NCI-H146 treated with DMSO at 0.1 percent for 48 hours (cell line): Measurements from ENCODE around the gene LNX2.
A peak's percentile ranks its signal among the peaks of the same experiment; 100 is the strongest.
"Not testable (repeated sequence)": the region's sequence is repeated elsewhere in the genome, so short reads cannot be mapped to it uniquely, and the experiment has no call there.

Experiments
- DNase-seq: peaks from one replicate; lab custom pipeline; 2025; ENCODE audit not compliant: unreplicated experiment; lab: John Stamatoyannopoulos, UW

Gene LNX2

DNA sequence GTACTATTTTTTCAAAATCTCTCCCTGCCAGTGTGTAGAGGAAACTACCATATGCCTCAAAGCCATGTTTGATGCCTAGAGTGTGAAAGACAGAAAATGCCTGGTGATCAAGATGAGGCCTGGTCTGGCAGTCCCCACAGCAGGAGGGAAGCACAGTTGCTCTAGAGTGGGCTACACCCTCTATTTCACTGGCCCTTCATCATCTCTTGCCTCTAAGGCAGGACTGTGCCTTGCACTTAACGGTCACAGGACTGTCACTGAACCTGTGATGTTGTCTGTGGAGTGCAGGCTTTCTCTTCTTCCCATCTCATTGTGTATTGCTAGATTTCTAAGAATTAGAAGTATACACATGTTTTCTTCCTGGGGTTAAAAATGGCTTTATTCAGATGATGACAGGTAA, 17.7 kb upstream of the LNX2 start:
- DNase-seq = no peak

DNA sequence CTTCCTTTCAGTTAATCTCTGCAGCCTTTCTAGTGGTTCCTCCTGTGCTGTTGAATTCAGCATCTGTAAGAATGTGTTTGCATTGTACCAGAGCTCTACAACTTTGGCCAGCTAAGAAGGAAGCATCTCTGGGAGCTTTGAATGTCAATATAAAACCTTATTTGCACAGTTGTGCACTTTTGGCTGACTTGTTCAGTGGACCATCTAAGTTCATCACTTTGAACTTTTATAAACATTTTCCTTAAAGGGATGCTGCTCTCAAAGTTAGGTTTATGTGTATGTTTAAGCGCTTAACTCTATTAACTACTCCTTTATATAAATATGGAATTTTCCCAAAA, 16.9 kb upstream of the LNX2 start:
- DNase-seq = peak; percentile 17

DNA sequence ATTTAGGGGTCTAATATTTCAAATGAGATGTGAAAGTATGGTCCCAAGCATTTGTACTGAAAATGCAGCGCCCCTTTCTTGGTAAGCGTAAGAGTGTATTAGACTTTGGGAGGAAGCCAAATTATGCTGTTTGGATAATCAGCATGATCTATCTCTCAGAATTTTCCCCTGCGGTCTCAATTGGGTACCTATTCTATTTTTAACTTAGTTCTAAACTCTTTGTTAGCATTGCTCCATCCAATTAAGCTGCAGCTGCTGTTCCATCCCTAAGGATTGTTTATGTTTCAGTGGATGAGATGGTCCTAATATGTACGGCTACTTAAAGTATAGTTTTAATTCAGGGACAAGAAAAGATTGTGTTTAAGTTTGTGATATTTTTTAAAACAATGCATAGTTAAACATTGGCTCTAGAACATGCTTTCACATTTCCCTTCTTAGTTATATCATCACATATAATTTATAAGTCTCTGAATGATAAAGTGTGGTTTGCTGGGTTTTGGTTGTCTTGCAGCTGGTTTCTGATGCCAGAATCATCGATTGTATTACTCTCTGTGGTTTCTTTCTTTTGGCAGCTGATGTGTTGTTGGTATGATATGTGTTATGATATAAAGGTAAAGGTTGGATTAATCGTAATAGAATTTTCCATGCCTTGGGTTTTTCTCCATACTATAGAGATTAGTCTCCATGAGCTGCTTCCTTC, 16.4 kb upstream of the LNX2 start:
- peak; percentile 75 for DNase-seq

DNA sequence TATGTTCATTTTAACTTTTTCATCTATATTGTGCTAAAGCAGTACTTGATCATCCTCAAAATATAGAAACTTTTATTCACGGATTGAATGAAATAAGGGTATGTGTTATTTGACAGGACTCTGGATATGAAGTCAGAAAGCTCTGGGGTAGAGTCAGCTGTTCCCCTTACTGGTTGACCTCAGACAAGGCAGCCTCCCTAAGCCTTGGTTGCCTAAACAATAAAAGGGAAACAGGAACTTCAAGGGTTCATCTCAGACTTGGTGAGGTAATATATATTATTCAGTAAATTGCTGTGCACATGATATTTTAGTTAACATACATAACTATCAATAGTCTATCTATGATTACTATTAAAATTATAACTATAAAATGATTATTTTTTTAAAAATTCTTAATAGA, 14.9 kb upstream of the LNX2 start:
- DNase-seq = no peak

DNA sequence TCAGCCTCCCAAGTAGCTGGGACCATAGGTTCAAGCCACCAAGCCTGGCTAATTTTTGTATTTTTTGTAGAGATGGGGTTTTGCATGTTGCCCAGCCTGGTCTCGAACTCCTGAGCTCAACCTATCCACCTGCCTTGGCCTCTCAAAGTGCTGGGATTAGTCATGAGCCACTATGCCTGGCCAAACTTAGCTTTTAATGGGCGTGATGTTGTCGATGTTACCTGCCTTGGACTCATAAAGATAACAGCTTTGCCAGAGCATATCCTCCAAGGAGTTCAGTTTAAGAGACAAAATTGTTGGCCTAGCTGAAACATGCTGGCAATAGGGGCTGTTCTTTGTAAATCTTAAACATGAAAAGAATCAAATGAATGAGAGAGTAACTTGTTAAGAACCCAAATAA, 14.5 kb upstream of the LNX2 start:
- DNase-seq = no peak

DNA sequence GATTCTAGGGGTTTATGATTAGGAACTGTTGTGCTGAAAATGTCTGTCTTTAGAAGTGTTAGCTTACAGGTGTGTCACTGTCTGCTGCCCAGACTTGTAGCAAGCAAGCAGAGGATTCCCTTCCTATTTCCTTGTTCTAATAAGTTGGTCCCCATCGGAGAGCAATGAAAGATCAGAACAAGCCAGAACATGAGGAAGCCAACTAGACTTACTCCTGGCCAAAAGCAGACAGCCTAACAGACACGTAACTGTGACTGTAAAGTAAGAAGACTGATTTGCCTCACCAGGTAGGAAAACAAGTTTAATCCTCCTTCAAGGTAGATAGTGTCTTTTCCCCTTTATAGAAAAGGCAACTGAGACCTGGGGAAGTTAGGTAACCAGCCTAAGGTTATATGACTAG, 13.9 kb upstream of the LNX2 start:
- no peak for DNase-seq

DNA sequence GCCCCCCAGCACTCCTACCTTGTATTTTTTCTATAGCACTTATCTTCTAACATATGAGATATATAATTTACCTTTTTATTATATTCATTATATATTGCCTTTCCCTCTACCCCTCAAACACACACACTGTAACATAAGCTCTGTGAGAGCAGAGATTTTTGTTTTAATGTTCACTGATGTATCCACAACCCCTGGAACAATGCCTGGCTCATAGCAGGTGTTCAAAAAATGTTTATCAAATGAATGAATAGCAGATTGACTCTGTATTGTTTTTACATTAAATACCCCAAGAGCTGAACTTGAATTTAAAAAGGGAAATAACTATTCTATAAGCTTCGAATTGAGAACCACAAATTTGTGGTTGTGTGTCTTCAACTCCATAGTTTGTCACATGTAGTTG, 12.3 kb upstream of the LNX2 start:
- DNase-seq = no peak

DNA sequence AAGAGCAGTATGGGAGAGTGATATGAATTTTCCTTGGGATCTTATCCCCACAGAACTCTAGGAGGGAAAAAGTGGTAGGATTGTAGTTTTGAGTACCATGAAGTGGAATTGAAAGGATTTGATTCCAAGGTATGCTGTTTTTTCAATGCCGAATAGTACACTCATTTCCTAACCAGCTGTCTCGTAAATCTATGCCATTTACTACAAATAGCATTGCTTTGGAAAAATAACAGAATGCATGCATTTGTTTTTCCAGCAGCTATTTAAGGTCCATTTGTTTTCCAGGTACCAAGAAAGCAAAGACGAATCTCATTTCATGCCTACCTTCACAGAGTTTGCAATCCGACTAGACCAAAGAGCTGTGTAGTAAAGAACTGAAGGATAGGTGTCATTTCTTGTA, 11.9 kb upstream of the LNX2 start:
- DNase-seq = no peak

DNA sequence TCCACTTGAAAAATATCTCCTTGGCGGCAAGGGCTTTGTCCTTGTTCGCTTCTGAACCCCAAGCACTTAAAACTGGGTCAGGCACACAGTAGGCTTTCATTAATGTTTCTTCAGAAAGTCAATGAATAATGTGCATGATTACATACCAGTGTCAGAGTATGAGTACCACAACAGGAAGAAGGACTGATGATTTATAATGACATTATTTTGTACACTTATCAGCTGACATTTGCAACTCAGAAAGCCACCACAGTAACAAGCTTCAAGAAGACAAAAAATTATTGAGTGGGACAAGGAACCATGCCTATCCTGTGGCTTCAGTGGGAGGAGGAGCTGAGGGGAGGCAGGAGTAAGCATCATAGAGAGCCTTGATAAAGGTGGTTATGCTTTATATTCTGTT, 11.3 kb upstream of the LNX2 start:
- DNase-seq = no peak

DNA sequence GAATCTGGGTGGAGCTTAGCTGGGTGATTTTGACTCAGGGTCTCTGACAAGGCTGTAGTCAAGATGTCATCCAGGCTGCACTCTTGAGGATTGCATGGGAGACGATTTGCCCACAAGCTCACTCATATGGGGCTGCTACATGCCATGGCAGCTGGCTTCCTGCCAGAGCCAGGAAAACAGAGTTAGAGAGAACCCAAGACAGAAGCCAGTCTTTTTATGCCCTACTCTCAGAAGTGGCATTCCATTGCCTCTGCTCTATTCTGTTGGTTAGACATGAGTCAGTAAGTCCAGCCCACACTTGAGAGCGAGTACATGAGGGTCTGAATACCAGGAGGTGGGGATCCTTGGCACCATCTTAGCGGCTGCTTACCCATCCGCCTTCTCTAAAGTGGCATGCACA, 10.8 kb upstream of the LNX2 start:
- DNase-seq = no peak

DNA sequence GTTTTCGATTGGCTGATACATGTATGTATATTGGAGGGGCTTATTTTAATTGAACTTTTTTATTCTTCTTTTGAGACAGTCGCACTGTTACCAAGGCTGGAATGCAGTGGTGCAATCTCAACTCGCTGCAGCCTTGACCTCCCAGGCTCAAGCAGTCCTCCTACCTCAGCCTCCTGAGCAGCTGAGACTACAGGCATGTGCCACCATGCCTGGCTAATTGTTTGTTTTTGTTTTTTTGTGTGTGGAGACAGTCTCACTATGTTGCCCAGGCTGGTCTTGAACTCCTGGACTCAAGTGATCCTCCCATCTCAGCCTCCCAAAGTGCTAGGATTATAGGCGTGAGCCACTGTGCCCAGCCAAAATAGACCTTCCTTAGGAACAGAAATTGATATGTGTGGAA, 8.4 kb upstream of the LNX2 start:
- DNase-seq = not testable (repeated sequence)

DNA sequence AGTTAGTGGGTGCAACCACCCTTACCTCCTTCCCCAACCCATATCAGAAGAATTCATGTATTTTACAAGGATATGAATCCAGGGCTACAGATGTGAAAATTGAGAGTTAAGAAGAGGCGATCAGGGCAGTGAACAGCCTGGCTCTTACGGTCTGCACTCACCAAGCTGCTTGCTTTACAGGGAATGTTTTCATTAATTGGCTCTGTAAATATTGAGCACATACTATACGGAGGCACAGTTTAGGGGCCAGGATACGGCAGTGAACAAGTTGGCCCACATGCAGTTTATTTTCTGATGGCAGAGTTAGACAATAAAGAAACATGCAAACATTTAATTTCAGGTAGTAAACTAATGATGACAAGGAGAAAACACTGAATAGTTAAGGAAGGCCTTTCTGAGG, 7.8 kb upstream of the LNX2 start:
- DNase-seq = no peak

DNA sequence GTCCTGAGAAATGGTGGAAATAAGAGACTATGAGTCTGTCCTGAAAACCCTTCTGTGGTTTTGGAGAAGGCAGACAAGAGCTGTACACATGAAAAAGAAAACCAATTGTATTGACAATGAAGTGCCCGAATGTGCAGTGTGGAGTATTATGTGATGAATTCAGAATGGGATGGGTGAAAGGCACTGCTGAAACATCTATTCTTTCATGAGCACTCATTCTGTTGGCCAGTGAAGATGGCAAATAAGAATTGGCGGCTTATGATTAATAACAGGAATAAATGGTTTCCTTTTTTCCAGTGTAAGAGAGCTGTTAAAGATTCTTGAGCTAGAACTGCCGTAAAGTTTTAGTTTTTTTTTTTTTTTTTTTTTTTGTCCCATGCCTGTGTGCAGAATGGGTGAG, 7.1 kb upstream of the LNX2 start:
- DNase-seq = no peak

DNA sequence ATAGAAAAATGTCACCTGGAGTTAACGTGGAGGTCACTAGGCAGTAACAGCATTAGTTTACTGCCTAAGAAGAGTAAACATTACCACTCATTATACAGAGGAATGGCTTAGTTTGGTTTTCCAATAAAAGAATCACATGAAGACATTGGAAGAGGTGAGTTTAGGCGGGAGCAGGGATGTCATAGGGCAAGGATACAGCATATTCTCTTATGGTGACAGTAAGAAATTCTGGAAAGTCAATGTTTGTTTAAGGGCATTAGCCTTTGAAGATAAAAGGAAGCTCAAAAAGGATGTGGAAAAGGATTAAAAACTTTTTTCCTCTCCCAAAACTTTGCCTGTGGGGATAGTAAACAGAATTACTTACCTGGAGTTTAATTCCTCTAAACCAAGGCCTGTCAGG, 5.5 kb upstream of the LNX2 start:
- DNase-seq = no peak

DNA sequence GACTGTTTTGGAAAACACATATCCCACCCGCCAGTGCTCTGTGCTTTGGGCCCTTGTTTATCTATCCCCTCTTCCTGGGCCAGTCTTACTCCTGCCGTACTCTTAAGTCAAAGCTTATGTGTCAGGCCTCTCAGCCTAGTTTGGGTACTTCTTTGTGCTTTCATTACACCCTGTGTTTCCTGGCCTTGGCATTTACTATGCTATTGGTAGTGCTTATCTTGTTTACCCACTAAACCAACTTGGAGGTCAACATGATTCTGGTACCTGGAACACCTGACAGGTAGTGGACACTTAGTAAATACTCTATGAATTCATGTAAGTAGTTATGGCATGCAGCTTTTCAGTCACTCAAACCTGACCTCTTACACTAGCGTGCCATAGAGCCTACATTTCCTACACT, 3.7 kb upstream of the LNX2 start:
- DNase-seq = no peak

DNA sequence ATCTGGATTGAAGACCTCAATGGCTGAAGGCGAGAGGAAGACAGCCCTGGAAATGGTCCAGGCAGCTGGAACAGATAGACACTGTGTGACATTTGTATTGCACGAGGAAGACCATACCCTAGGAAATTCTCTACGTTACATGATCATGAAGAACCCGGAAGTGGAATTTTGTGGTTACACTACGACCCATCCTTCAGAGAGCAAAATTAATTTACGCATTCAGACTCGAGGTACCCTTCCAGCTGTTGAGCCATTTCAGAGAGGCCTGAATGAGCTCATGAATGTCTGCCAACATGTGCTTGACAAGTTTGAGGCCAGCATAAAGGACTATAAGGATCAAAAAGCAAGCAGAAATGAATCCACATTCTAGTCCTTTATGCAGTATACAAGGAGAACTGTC, 2.6 kb upstream of the LNX2 start:
- no peak for DNase-seq

DNA sequence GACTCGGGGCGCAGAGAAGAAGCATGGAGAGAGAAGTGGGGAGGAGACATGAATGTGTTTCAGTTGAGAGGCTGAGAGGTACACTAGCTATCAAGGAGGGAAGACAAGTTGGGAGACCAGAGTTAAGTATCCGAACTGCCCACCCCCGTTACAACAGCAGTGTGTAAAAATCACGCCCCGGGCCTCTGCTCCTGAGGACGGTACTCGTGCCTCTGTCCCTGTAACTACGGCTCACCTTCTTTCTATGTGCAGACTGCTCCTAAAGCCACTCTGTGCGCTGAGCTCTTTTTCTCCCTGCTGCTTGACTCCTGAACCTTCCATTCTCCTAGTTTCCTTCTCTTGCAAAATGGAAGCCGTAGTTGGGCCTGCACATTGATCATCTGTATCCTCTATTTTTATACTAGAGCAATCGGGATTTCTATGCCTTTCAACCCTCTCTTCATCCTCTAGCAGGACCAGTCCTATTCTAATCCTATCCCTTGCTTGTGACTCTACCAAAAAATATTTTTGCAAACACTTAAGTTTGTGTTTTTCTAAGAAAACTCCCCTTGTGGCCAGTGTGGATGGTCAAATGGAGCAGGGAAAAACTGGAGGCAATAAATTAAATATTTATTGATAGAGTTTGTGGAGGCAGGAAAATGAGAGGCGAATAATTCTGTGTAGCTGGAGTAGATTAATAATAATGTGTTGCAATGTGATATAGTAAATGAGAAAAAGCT, 1.9 kb upstream of the LNX2 start:
- peak; percentile 10 for DNase-seq

DNA sequence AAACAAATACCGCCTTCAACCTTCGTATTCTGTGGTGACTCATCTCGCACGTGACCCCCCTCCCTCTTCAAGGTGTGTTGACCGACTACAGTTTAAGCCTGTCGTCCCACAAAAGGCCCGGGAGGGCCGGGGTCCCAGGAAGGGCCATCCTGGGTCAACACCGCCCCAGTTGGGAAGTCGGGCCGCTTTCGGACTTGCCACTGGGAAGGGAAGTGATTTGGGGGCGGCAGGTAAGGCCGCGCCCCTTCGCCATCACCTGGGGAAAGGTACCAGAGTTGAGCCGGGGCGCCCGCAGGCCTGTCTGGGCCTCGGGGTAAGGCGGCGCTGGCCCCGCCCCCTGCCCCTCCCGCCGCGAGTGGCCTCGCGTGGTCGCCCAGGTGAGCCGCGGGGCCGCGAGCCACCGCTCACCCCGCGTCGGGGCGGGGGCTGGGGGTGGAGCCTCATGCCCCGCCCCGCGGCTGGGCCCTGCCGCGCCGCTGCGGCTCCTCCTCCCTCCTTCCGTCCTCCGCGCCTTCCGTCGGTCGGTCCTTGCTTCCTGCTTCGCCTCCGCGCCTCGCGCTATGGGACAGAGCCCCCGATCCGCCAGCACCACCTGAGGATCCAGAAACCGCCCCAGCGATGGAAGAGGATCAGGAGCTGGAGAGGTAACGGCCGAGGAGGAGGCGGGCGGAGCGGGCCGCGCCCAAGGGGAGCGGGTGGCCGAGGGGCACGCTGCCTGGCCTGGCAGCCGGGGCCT, 1.2 kb upstream of the LNX2 start, which contains the start of gene POLR1D:
Gene POLR1D (plus strand): TSS at position 527 of the 736 bp plus-strand sequence. CDS start 92 bp downstream, at position 619.
- DNase-seq = peak; percentile 81

DNA sequence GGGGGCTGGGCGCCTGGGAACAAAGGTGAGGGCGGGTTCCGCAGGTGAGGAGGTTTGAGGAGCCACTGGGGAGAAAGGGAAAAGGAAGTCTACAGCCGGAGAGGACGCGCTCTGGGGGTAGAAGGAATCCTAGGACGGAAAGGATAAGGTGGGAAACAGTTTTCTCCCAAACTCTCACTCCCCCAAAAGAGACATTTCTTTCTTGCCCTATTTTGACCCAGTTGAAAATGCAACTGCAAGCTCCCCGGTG, 712 bp upstream of the LNX2 start:
- peak; percentile 81 for DNase-seq

DNA sequence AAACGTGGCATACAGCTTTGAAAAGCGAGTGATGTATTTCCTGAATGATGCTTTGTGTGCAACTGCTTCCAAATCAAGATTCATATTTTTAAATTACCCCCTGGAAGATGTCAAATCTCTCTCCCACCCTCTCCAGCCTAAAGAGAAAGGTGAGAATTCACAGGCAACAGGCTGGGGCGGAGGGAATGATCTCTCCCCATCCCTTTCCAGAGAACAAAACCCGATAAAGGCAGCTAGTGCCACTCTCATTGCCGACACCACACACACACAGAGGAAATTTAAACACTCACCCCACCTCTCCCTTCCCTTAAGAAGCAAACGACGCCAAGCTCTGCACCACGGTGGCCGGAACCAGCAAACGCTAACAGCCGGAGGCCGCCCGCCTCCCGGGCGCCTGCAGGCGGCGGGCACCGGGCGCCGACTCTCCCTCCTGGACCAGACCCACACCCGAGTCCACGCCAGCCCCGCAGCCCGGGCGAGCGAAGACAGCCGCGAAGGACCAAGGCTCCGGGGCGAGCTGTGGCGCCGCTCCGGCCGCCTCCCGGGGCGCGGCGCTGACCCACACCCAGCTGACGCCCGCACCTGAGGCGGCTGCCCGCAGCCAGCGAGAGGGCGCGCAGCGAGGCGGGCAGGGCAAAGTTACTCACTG, 477 bp downstream of the LNX2 start:
- DNase-seq = peak; percentile 37

DNA sequence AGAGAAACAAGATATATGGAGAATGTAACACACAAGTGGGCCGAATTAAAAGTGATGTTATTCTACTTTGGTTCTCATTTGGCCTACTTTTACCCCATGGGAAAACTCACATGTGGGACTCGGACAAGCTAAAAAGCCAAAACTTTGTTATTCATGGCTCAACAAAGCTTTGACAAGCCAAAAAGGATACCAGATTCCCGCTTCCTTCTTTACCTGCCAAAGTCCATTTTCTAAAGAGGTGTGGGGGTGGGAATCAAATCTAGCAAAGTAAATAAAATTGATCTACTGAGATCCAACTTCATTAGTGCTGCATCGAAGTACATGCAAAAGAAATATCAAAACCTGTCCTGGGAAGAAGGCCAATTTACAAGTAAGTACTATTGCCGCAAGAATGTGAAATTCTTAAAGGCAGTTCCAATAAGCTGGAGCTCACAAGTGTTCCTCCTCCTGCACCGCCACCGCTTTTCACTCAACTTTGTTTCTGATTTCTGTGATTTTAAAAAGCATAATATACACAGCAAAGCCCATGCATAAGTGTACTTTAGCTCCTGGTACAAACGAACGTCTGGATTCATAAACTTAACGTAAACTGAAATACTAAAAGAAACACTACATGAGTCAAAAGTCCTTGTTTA, 1.1 kb downstream of the LNX2 start:
- DNase-seq = no peak

DNA sequence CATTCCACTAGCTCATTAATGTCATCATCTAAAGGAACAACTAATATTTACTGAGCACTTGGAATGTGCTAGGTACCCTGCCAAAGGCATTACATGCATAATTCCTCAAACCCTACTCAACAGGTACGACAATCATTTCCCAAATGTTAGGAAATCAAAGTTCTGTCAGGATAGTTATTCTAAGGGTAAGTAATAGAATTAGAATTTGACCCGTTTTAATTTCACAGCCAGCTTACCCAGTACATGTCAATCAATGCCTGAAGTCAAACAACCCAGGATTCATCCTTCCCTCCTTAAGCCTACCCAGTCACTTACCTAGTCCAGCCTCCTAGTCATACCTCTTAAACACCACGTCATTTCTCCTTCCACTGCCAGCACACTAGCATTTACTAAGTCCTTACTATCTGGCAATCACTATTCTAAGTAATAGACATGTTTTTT, 2.4 kb downstream of the LNX2 start:
- DNase-seq = no peak
